Smooth muscle cell (in vitro differentiated cells): Measurements from ENCODE around the gene GRID2. TPM values are rescaled to one million over a fixed set of nuclear protein-coding genes. Genes with fewer than 3 reads are reported as not detected.

ENCODE experiments used
- DNase-seq: peaks from one replicate; lab custom pipeline; 2025; ENCODE audit not compliant: unreplicated experiment; lab: John Stamatoyannopoulos, UW
- H2AFZ ChIP-seq: fragments of 200-600 bp; sonication (generic); 2 replicates; pipeline ENCODE4 v1.6.0; 2016; ENCODE audit warnings: antibody characterized with exemption, low read depth, mild to moderate bottlenecking
- H3F3A ChIP-seq: fragments of 200-600 bp; sonication (generic); 2 replicates; pipeline ENCODE4 v1.6.0; 2017; ENCODE audit warnings: antibody characterized with exemption, low read depth
- H3K27ac ChIP-seq: fragments of 200-600 bp; sonication (generic); 2 replicates; pipeline ENCODE4 v1.5.1; 2016; ENCODE audit warnings: low read depth, mild to moderate bottlenecking
- H3K27me3 ChIP-seq: fragments of 200-600 bp; sonication (generic); 2 replicates; pipeline ENCODE4 v1.6.1; 2016; ENCODE audit warnings: low read depth, mild to moderate bottlenecking
- H3K36me3 ChIP-seq: fragments of 200-600 bp; sonication (generic); 2 replicates; pipeline ENCODE4 v1.5.1; 2016; ENCODE audit warnings: low read depth
- H3K4me1 ChIP-seq: fragments of 200-600 bp; sonication (generic); 2 replicates; pipeline ENCODE4 v1.5.1; 2016; ENCODE audit warnings: low read depth
- H3K4me2 ChIP-seq: fragments of 200-600 bp; sonication (generic); 2 replicates; pipeline ENCODE4 v1.6.0; 2016; ENCODE audit warnings: mild to moderate bottlenecking
- H3K4me3 ChIP-seq: fragments of 200-600 bp; sonication (generic); 2 replicates; pipeline ENCODE4 v1.5.1; 2016; ENCODE audit warnings: mild to moderate bottlenecking
- H3K79me2 ChIP-seq: fragments of 200-600 bp; sonication (generic); 2 replicates; pipeline ENCODE4 v1.6.0; 2016; ENCODE audit warnings: low read depth, mild to moderate bottlenecking
- H3K9ac ChIP-seq: fragments of 200-600 bp; sonication (generic); 2 replicates; pipeline ENCODE4 v1.6.0; 2016; ENCODE audit warnings: low read depth
- H3K9me3 ChIP-seq: fragments of 200-600 bp; sonication (generic); replicated peaks from 2 replicates; pipeline ENCODE4 v1.5.1; 2016; ENCODE audit warnings: low read depth
- H4K20me1 ChIP-seq: fragments of 200-600 bp; sonication (generic); 2 replicates; pipeline ENCODE4 v1.6.0; 2016; ENCODE audit warnings: low read depth
- WGBS: methylation state at CpG from one replicate; pipeline ENCODE4 v1.1.7; 2016; ENCODE audit warnings: low lambda C conversion rate; 5-methylcytosine and 5-hydroxymethylcytosine counted together
- polyA plus RNA-seq: library from polyadenylated mRNA; unstranded; fragments of >200 nt; fragmentation: Nextera tagmentation; extraction: Ambion mirVana; gene quantifications from 2 replicates; pipeline ENCODE4 v1.2.1, GENCODE V29; 2016
- total RNA-seq: library from RNA; depleted of rRNA; stranded (reverse); fragments of >200 nt; gene quantifications from 2 replicates; pipeline ENCODE4 v1.2.3, GENCODE V29; 2014
- TF ChIP-seq, protein P1 (sequence below): fragments of 200-600 bp; sonication (generic); IDR thresholded peaks from 2 replicates; pipeline ENCODE4 v1.5.1; 2017; ENCODE audit warnings: borderline replicate concordance, mild to moderate bottlenecking, antibody characterized with exemption; ENCODE audit not compliant: insufficient read depth, poor library complexity, severe bottlenecking

Gene GRID2
- total and polyA plus RNA-seq, 2 experiments from 2014 or later = 1.2 TPM; not detected in 1

DNA sequence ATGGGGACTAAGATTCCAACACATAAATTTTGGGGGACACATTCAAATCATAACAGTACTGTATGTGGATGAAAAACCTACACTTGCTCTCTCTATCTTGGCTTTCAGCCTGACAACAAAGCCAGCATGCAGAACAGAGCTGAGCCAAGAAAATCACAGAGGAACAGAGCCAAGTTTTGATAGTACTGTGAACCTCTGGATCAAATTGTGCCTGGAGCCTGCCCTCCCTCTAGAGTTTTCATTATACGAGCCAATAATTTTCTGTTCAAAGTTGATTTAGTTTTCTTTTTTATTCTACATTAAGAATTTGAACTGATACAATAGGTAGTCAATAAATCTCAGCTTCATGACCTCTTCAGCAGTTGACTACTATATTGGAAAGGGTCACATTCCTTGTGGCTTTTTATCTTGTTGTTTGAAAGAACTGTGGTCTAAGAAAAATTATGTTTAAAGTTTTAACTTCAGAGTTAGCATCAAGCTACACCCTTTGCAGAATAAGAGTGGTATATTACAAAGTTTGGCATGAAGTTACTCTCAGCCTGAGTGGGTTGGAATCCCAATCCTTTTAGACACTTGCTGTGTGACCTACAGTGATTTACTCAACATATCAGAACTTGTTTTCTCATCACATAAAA is 31.1 kb downstream of the GRID2 start:
- Histone ChIP-seq H3K27ac (no peak overlapping the region), H3F3A (no peaks in the 10 kb centered on the region), H3K9ac (no peak overlapping the region), H3K79me2 (no peaks in the 10 kb centered on the region), H4K20me1 (no peaks in the 10 kb centered on the region), H3K27me3 (no peaks in the 10 kb centered on the region), H2AFZ (no peak overlapping the region), H3K9me3 (no peaks in the 10 kb centered on the region), H3K4me2 (no peak overlapping the region), H3K4me1 (no peaks in the 10 kb centered on the region), H3K36me3 (no peaks in the 10 kb centered on the region), H3K4me3 (no peak overlapping the region)
- TF ChIP-seq, protein P1, sequence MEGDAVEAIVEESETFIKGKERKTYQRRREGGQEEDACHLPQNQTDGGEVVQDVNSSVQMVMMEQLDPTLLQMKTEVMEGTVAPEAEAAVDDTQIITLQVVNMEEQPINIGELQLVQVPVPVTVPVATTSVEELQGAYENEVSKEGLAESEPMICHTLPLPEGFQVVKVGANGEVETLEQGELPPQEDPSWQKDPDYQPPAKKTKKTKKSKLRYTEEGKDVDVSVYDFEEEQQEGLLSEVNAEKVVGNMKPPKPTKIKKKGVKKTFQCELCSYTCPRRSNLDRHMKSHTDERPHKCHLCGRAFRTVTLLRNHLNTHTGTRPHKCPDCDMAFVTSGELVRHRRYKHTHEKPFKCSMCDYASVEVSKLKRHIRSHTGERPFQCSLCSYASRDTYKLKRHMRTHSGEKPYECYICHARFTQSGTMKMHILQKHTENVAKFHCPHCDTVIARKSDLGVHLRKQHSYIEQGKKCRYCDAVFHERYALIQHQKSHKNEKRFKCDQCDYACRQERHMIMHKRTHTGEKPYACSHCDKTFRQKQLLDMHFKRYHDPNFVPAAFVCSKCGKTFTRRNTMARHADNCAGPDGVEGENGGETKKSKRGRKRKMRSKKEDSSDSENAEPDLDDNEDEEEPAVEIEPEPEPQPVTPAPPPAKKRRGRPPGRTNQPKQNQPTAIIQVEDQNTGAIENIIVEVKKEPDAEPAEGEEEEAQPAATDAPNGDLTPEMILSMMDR = no peak
- DNase-seq = no peak
- WGBS = 92% methylated on average over 1 of the region's 1 CpG

DNA sequence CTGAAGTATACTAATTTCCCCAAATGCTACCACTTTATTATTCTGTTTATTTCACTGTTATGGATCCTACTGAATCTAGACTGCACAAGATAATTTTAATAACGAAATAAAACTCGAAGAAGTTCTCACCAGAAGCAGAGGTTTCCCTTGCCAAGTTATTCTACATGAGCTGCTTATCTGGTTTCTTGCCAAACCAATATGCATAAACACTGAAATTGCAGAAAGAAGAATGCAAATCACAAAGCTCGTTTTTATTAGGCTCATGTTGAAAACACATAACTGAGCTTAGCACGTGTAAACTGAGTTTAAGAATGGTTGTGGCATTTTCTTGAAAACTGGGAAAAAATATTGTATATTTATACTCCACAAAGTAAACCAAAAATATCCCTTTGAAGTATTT is 35.9 kb downstream of the GRID2 start:
- H3K27me3 ChIP-seq = no peaks in the 10 kb centered on the region
- H4K20me1 ChIP-seq = no peaks in the 10 kb centered on the region
- H3F3A ChIP-seq = no peaks in the 10 kb centered on the region
- no peak overlapping the region for H3K4me3 ChIP-seq
- H2AFZ ChIP-seq = no peak overlapping the region
- TF ChIP-seq, protein P1 = no peak
- H3K27ac ChIP-seq = no peak overlapping the region
- WGBS = 85% methylated on average over 4 of the region's 4 CpGs
- DNase-seq = no peak
- H3K9ac ChIP-seq = no peak overlapping the region
- H3K36me3 ChIP-seq = no peaks in the 10 kb centered on the region
- H3K79me2 ChIP-seq = no peaks in the 10 kb centered on the region
- no peak overlapping the region for H3K4me2 ChIP-seq
- H3K4me1 ChIP-seq = no peaks in the 10 kb centered on the region
- no peaks in the 10 kb centered on the region for H3K9me3 ChIP-seq

DNA sequence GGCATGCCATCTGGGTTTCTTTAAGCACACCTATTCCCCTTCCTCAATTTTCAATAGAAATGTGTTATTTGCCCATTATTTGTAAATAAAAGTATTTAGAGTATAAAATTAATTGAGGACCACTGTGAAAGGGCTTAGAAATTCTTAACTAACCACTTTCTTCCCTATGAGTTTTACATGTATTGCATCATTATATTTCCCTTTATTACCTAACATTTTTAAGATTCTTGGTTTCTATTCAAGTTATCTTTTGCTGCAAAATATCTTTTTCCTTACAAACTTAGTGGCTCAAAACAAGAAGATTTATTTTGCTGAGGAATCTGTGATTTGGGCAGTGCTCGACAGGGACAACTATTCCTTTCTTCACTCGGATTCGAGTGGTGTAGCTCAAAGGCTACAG is 40.5 kb downstream of the GRID2 start:
- no peaks in the 10 kb centered on the region for H3K36me3 ChIP-seq
- H3K4me2 ChIP-seq = no peak overlapping the region
- no peaks in the 10 kb centered on the region for H3K79me2 ChIP-seq
- H2AFZ ChIP-seq = no peak overlapping the region
- TF ChIP-seq, protein P1 = no peak
- no peaks in the 10 kb centered on the region for H3F3A ChIP-seq
- no peaks in the 10 kb centered on the region for H3K27me3 ChIP-seq
- DNase-seq = no peak
- WGBS = 91% methylated on average over 3 of the region's 3 CpGs
- no peak overlapping the region for H3K27ac ChIP-seq
- no peak overlapping the region for H3K9ac ChIP-seq
- no peaks in the 10 kb centered on the region for H3K4me1 ChIP-seq
- H3K9me3 ChIP-seq = no peaks in the 10 kb centered on the region
- no peaks in the 10 kb centered on the region for H4K20me1 ChIP-seq
- no peak overlapping the region for H3K4me3 ChIP-seq

DNA sequence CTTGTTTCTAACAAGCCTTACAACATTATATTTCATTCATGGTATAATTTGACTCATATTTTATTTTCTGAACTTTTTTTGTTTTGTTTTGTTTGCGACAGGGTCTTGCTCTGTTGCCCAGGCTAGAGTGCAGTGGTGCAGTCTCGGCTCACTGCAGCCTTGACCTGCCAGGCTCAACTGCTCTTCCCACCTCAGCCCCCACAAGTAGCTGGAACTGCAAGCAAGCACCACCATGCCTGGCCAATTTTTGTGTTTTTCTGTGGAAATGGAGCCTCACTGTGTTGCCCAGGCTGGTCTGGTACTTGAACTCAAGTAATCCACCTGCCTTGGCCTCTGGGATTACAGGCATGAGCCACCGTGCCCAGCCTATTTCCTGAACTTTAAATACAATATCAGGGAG is 42.5 kb downstream of the GRID2 start:
- no peaks in the 10 kb centered on the region for H3K27me3 ChIP-seq
- 89% methylated on average over 3 of the region's 3 CpGs for WGBS
- H3K36me3 ChIP-seq = no peaks in the 10 kb centered on the region
- H3K4me1 ChIP-seq = no peaks in the 10 kb centered on the region
- no peak overlapping the region for H3K9ac ChIP-seq
- H4K20me1 ChIP-seq = no peaks in the 10 kb centered on the region
- H3K4me3 ChIP-seq = no peak overlapping the region
- H3K9me3 ChIP-seq = no peaks in the 10 kb centered on the region
- no peak overlapping the region for H2AFZ ChIP-seq
- no peak for DNase-seq
- TF ChIP-seq, protein P1 = no peak
- no peak overlapping the region for H3K27ac ChIP-seq
- no peaks in the 10 kb centered on the region for H3F3A ChIP-seq
- no peaks in the 10 kb centered on the region for H3K79me2 ChIP-seq
- H3K4me2 ChIP-seq = no peak overlapping the region
